CD4-positive, alpha-beta memory T cell (primary cell): ENCODE data around the gene TAF1B. TPM values are rescaled to one million over a fixed set of nuclear protein-coding genes. Genes with fewer than 3 reads are reported as not detected.

Source experiments
- CTCF ChIA-PET: fragments of 350-600 bp; sonication (Branson Sonifier 250); formaldehyde crosslinking; loops from one replicate; lab custom pipeline; 2021; ENCODE audit warnings: inconsistent platforms; ENCODE audit not compliant: partially characterized antibody; lab: Charles Lee
- POLR2A ChIA-PET: fragments of 350-600 bp; sonication (Branson Sonifier 250); formaldehyde crosslinking; loops from one replicate; lab custom pipeline; 2021; ENCODE audit not compliant: partially characterized antibody; lab: Charles Lee
- DNase-seq, 5 donors: peaks; one replicate each; pipeline versions ENCODE4 v3.0.0 to v3.0.0-alpha.2; 2020 to 2022; ENCODE audit warnings: mixed read lengths in 1 of 5
- H3K27ac ChIP-seq: one replicate; pipeline ENCODE4 v1.7.0; 2013; ENCODE audit warnings: low read depth, low read length
- H3K27me3 ChIP-seq: 2 replicates; pipeline ENCODE4 v1.7.0; 2013; ENCODE audit warnings: mild to moderate bottlenecking, low read length, moderate library complexity; ENCODE audit not compliant: insufficient read depth
- H3K36me3 ChIP-seq: 2 replicates; pipeline ENCODE4 v1.7.0; 2013; ENCODE audit warnings: mild to moderate bottlenecking, low read length, moderate library complexity; ENCODE audit not compliant: insufficient read depth
- H3K4me1 ChIP-seq: 2 replicates; pipeline ENCODE4 v1.7.0; 2013; ENCODE audit warnings: mild to moderate bottlenecking, low read length, moderate library complexity; ENCODE audit not compliant: insufficient read depth
- H3K4me3 ChIP-seq, 2 donors: one replicate each; pipeline ENCODE4 v1.7.0; 2013; ENCODE audit warnings: low read length in 2 of 2, mild to moderate bottlenecking in 1 of 2
- H3K9me3 ChIP-seq, 2 donors: one replicate each; pipeline ENCODE4 v1.7.0; 2013; ENCODE audit warnings: low read length in 2 of 2, control low read depth in 1 of 2; ENCODE audit not compliant: control insufficient read depth in 1 of 2
- H3K27ac Mint-ChIP-seq, 7 donors: one replicate each; pipeline ENCODE4 v1.8.0; 2020 to 2021; ENCODE audit warnings: mixed read lengths in 7 of 7, mild to moderate bottlenecking in 6 of 7, inconsistent platforms in 3 of 7, moderate library complexity in 3 of 7
- H3K27me3 Mint-ChIP-seq, 2 donors: one replicate each; pipeline ENCODE4 v1.8.0; 2020 to 2021; ENCODE audit warnings: mixed read lengths in 2 of 2
- H3K36me3 Mint-ChIP-seq, 2 donors: one replicate each; pipeline ENCODE4 v1.8.0; 2020 to 2021; ENCODE audit warnings: mixed read lengths in 2 of 2, inconsistent platforms in 1 of 2, mild to moderate bottlenecking in 1 of 2
- H3K4me1 Mint-ChIP-seq, 4 donors: one replicate each; pipeline ENCODE4 v1.8.0; 2020 to 2021; ENCODE audit warnings: mixed read lengths in 4 of 4, mild to moderate bottlenecking in 1 of 4
- H3K4me3 Mint-ChIP-seq, 8 donors: one replicate each; pipeline ENCODE4 v1.8.0; 2020 to 2021; ENCODE audit warnings: mixed read lengths in 8 of 8, mild to moderate bottlenecking in 7 of 8, moderate library complexity in 6 of 8, inconsistent platforms in 3 of 8
- H3K9me3 Mint-ChIP-seq, 8 donors: one replicate each; pipeline ENCODE4 v1.8.0; 2020 to 2021; ENCODE audit warnings: mixed read lengths in 8 of 8, mild to moderate bottlenecking in 5 of 8, inconsistent platforms in 3 of 8, moderate library complexity in 1 of 8
- intact Hi-C: fragments of 100-400 bp; cut with micrococcal nuclease; formaldehyde crosslinking; loops from one replicate; pipeline ENCODE4 v1.15.1; 2023
- polyA plus RNA-seq, 2 donors: library from polyadenylated mRNA; unstranded; fragments of 300-500 nt; fragmentation: Illumina TruSeq; gene quantifications; one replicate each; pipeline ENCODE4 v1.2.3, GENCODE V29; 2021
- total RNA-seq, 2 experiments: library from RNA; stranded (reverse); gene quantifications; one replicate each; pipeline ENCODE4 v1.2.3, GENCODE V29; 2021

TAF1B gene
- total and polyA plus RNA-seq, 4 experiments from 2014 or later: 4.1 to 23.9 (median 17.8) TPM

DNA sequence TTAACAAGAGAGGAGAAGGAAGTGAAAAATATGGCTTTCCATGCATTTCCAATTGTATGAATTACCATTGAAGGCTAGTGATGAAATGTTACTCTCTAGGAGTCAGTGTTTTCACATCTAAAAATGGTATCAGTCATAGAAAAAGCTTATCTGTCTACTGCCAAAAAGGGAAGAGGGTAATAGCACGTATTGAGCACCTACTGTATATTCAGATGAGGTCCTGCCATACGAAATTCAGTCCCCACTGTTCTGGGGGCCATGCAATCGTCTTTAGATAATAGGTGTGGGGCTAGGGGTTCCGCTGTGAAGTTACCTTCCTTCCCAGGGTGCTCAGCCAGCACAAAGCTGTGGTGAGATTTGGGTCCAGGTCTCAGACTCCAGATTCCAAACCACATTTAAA, 94.0 kb downstream of the TAF1B start:
- intact Hi-C loops: no loop called here
- Histone ChIP-seq H3K27ac (no peak overlapping the region), H3K9me3 (no peaks in the 10 kb centered on the region), H3K4me1 (no peaks in the 10 kb centered on the region), H3K27me3 (no peaks in the 10 kb centered on the region), H3K4me3 (no peak overlapping the region), H3K36me3 (no peaks in the 10 kb centered on the region)
- POLR2A ChIA-PET: no interaction called here
- no peaks in the 10 kb centered on the region for H3K27me3 Mint-ChIP-seq
- H3K4me1 Mint-ChIP-seq: no peaks in the 10 kb centered on the region
- peaks cover 11 to 18% of the 10 kb centered on the region in 2 donors for H3K36me3 Mint-ChIP-seq
- no peak for DNase-seq
- CTCF ChIA-PET: interaction anchor here (1.0 kb wide), 1 partner anchor 35 kb away, joined by 3 read pairs; no protein-coding TSS in a partner anchor
- peak overlapping the region in 2 of 7 donors; percentile 11 to 17 for H3K27ac Mint-ChIP-seq
- no peaks in the 10 kb centered on the region for H3K9me3 Mint-ChIP-seq
- H3K4me3 Mint-ChIP-seq: no peak overlapping the region

DNA sequence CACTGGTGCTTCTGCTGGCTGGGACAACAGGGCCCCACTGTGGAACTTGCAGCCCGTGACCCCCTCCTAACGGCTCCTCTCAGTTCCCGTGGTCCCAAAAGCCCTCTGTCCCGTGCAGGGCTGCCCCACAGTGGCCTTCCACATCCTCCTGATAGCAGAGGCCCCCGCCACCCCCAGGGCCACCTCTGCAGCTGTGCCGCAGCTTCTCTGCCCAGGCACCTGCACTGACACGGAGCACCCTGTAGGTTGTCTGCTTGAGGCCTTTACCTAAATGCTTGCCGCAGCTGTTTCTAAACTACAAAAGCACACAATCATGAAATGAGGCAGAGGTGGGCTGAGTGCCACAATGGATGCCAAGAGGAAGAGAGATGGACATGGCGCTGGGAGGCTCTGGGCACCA, 94.7 kb downstream of the TAF1B start:
- Mint-ChIP-seq H3K4me3 (no peak overlapping the region), H3K27me3 (no peaks in the 10 kb centered on the region), H3K36me3 (peaks cover 7 to 10% of the 10 kb centered on the region in 2 donors), H3K4me1 (no peaks in the 10 kb centered on the region), H3K9me3 (no peaks in the 10 kb centered on the region), H3K27ac (no peak overlapping the region)
- no peak for DNase-seq
- Histone ChIP-seq H3K4me3 (no peak overlapping the region), H3K27ac (no peak overlapping the region), H3K9me3 (no peaks in the 10 kb centered on the region), H3K4me1 (no peaks in the 10 kb centered on the region), H3K27me3 (no peaks in the 10 kb centered on the region), H3K36me3 (no peaks in the 10 kb centered on the region)
- CTCF ChIA-PET: interaction anchor here (1.0 kb wide), 1 partner anchor 36 kb away, joined by 3 read pairs; no protein-coding TSS in a partner anchor
- intact Hi-C loops: no loop called here
- POLR2A ChIA-PET: no interaction called here

DNA sequence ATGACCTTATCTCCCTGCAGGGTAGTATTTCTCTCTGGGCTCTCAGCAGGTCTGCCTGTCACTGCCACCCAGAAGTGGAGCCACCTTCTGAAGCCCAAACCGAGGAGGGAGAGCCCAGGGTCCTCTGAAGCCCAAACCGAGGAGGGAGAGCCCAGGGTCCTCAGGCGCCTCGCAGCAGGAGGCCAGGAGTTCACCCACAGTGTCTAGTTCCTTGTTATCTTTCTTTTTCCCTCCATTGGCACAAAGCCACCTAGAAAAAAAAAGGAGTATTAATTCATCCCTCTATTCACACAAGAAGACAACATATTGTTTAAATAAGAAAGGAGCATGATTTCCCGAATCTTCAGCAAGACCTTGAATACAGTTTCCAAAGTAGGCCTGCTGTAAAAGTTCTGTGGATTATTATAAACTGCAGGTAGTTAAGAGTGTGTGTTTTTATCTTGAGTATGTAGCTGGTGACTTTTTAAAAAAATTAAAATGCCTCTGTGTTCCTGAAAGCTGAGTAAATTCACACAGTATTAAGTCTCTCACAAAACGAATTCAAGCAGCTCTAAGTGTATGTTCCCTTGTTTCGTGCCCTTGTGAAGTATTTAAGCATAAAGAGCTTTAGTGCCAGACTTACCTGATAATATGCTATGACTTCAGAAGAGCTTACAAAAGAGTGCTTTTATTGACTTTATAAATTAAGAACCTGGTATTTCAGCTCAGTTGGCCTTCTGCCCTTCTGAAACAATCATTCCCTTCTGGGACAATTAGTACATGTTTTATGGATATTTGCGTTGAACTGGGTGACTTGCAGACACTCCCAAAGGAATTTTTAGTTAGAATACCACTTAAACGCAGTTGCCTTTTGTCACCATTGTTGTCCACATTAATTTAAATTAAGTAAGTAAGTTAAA, 96.6 kb downstream of the TAF1B start:
- Mint-ChIP-seq H3K36me3 (no peaks in the 10 kb centered on the region), H3K4me3 (no peak overlapping the region)
- POLR2A ChIA-PET: no interaction called here

DNA sequence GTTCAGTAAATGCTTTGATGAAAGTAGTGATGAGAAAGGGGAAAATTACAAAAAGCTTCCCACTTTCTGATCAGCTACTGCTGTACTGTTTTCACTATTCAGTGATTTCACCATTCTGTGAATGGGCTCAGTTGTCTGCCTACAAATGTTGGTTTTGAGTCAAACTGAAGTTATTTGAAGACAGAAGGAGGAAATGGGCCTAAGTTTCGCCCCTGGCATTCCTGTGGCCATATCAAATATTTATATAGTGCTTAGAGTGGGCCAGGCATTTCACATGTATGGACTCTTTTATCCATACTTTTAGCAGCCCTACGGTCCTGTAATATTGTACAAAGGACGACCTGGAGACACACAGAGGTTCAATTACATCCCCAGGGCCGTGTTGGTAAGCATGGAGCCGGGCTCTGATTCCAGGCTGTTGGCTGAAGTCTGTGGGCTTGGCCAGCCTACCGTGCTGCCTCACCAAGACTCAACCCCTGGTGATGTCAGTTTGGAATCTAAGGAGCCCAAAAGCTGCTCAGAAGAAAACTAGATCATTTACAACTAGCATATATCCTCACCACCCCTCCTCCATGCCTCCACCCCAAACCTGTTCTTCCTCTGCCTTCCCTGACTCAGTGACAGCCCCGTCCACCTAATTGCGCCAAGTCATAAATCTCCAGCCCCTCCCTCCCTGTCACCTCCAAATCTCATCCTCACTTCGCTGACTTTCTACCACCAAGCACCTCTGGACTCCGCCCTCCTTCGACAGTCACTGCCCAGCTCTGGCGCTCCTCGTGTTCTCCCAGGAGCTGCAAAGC, 98.1 kb downstream of the TAF1B start:
- Histone ChIP-seq H3K4me3 (no peak overlapping the region), H3K9me3 (no peaks in the 10 kb centered on the region), H3K27me3 (no peaks in the 10 kb centered on the region), H3K36me3 (no peaks in the 10 kb centered on the region), H3K4me1 (no peaks in the 10 kb centered on the region), H3K27ac (no peak overlapping the region)
- no peak overlapping the region for H3K4me3 Mint-ChIP-seq
- CTCF ChIA-PET: interaction anchor here (1.2 to 1.6 kb wide), 2 partner anchors 43 kb away, joined by 3 to 5 read pairs; no protein-coding TSS in a partner anchor
- peak overlapping the region in 1 of 7 donors; percentile 49 for H3K27ac Mint-ChIP-seq
- no peak for DNase-seq
- intact Hi-C loops: no loop called here
- H3K4me1 Mint-ChIP-seq: no peaks in the 10 kb centered on the region
- POLR2A ChIA-PET: no interaction called here
- H3K27me3 Mint-ChIP-seq: peaks cover 4 to 12% of the 10 kb centered on the region in 2 donors
- H3K36me3 Mint-ChIP-seq: no peaks in the 10 kb centered on the region
- H3K9me3 Mint-ChIP-seq: no peaks in the 10 kb centered on the region

More for the DNA sequence above, 96.6 kb downstream of the TAF1B start:
- no peaks in the 10 kb centered on the region for H3K27me3 Mint-ChIP-seq
- intact Hi-C loops: no loop called here
- CTCF ChIA-PET: interaction anchor here (1.2 kb wide), 1 partner anchor 45 kb away, joined by 5 read pairs; no protein-coding TSS in a partner anchor
- no peak overlapping the region for H3K27ac ChIP-seq
- no peak overlapping the region for H3K27ac Mint-ChIP-seq
- no peaks in the 10 kb centered on the region for H3K4me1 Mint-ChIP-seq
- no peak for DNase-seq
- no peaks in the 10 kb centered on the region for H3K36me3 ChIP-seq
- no peaks in the 10 kb centered on the region for H3K4me1 ChIP-seq
- no peaks in the 10 kb centered on the region for H3K9me3 ChIP-seq
- no peaks in the 10 kb centered on the region for H3K27me3 ChIP-seq
- no peaks in the 10 kb centered on the region for H3K9me3 Mint-ChIP-seq
- no peak overlapping the region for H3K4me3 ChIP-seq

DNA sequence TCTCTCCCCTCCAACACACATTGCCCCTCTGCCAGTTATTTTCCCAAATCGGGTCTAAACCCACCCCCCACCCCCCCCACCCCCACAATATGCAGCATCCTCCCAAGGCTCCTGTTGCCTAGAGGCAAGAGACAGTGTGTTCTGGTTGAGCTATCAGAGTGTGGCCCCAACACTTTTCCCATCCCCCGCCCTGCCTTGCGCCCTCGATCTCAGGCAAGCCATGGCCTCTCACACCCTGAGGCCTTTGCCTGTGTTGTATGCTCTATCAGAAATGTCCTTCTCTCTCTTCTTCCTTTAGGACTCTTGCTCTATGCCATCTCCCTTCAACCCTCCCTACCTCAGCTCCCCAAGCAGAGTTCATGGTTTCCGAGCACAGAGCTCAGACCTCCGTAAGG, 98.7 kb downstream of the TAF1B start:
- no peak overlapping the region for H3K4me3 Mint-ChIP-seq
- Histone ChIP-seq H3K27ac (no peak overlapping the region), H3K36me3 (no peaks in the 10 kb centered on the region), H3K27me3 (no peaks in the 10 kb centered on the region), H3K9me3 (no peaks in the 10 kb centered on the region), H3K4me3 (no peak overlapping the region), H3K4me1 (no peaks in the 10 kb centered on the region)
- no peak overlapping the region for H3K27ac Mint-ChIP-seq
- intact Hi-C loops: no loop called here
- no peaks in the 10 kb centered on the region for H3K36me3 Mint-ChIP-seq
- DNase-seq: no peak
- no peaks in the 10 kb centered on the region for H3K4me1 Mint-ChIP-seq
- H3K9me3 Mint-ChIP-seq: no peaks in the 10 kb centered on the region
- CTCF ChIA-PET: interaction anchor here (1.2 to 1.6 kb wide), 2 partner anchors 9 to 42 kb away, joined by 3 to 5 read pairs; no protein-coding TSS in a partner anchor
- POLR2A ChIA-PET: no interaction called here
- peaks cover 4 to 14% of the 10 kb centered on the region in 2 donors for H3K27me3 Mint-ChIP-seq

DNA sequence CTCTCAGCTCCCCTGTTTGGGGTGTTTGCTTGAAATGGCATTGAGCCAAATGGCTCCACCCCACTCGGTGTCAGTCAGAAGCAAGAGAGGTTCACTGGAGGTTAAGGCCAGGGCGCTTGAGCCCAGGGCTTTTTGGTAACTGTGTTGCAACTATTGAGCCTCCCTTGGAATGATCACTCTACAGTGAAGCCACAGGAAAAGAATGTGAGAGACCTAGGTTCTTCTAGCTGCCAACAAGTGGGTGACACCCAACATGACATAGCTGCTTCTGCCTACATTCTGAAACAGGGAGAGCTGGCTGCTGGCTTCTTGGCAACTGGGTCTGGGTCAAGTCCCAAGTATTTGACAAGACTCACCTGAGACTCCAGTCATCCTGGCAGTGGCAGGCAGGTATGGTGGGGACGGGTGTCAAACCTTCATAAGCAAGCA, 101.1 kb downstream of the TAF1B start:
- CTCF ChIA-PET: interaction anchor here (1.4 kb wide), 1 partner anchor 40 kb away, joined by 3 read pairs; no protein-coding TSS in a partner anchor

DNA sequence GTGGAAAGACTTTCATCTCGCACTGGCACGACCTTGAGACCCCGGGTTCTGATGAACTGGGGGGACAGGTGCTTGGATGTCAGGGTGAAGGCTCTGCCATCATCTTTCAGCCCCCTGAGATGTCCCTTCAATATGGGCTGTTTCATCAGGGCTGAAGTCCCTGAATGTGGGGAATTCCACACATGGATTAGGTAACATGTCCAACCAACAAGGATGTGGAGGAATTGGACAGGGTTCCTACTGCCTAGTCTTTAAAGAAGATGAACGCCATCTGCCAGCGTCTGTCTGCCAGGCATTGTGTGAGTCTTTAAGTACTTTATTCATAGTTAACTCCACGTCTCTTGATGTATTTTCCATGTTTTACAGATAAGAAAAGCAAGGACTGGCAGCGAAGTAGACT, 102.3 kb downstream of the TAF1B start:
- no peak for DNase-seq
- Histone ChIP-seq H3K4me1 (peaks cover 6% of the 10 kb centered on the region), H3K27me3 (no peaks in the 10 kb centered on the region), H3K36me3 (no peaks in the 10 kb centered on the region), H3K9me3 (no peaks in the 10 kb centered on the region), H3K27ac (no peak overlapping the region), H3K4me3 (no peak overlapping the region)
- Mint-ChIP-seq H3K4me1 (peaks cover 0 to 2% (median under 1%) of the 10 kb centered on the region in 4 donors), H3K27ac (peak overlapping the region in 1 of 7 donors; percentile 19), H3K9me3 (peaks cover 0 to 4% (median 0%) of the 10 kb centered on the region in 8 donors), H3K27me3 (peaks cover 11 to 21% of the 10 kb centered on the region in 2 donors), H3K4me3 (no peak overlapping the region), H3K36me3 (no peaks in the 10 kb centered on the region)
- intact Hi-C loops: no loop called here
- CTCF ChIA-PET: no interaction called here
- POLR2A ChIA-PET: no interaction called here

More for the DNA sequence above, 101.1 kb downstream of the TAF1B start:
- Histone ChIP-seq H3K9me3 (no peaks in the 10 kb centered on the region), H3K36me3 (no peaks in the 10 kb centered on the region), H3K27me3 (no peaks in the 10 kb centered on the region), H3K4me1 (no peaks in the 10 kb centered on the region), H3K27ac (no peak overlapping the region), H3K4me3 (no peak overlapping the region)
- H3K36me3 Mint-ChIP-seq: no peaks in the 10 kb centered on the region
- POLR2A ChIA-PET: no interaction called here
- no peak overlapping the region for H3K4me3 Mint-ChIP-seq
- no peak overlapping the region for H3K27ac Mint-ChIP-seq
- H3K4me1 Mint-ChIP-seq: no peaks in the 10 kb centered on the region
- H3K27me3 Mint-ChIP-seq: peaks cover 4 to 16% of the 10 kb centered on the region in 2 donors
- H3K9me3 Mint-ChIP-seq: no peaks in the 10 kb centered on the region
- intact Hi-C loops: no loop called here
- DNase-seq: no peak
